LHCN-M2 (cell line): ENCODE measurements around the gene TXNRD1. TPM values are rescaled to one million over a fixed set of nuclear protein-coding genes. Genes with fewer than 3 reads are reported as not detected.
"Not testable (repeated sequence)": the region's sequence is repeated elsewhere in the genome, so short reads cannot be mapped to it uniquely, and the experiment has no call there.

Experiments used
- DNase-seq: peaks from one replicate; pipeline ENCODE4 v3.0.0-alpha.2; 2012; ENCODE audit warnings: low read depth
- total RNA-seq: library from RNA; depleted of rRNA; stranded (reverse); fragments of >200 nt; gene quantifications from 2 replicates; pipeline ENCODE4 v1.2.3, GENCODE V29; 2014

TXNRD1 gene
- total RNA-seq, 1 experiment from 2014 or later, result 120 TPM

GRCh38 chr12:104304261-104305009 lies 88.9 kb downstream of the TXNRD1 start:
- DNase-seq, result no peak

GRCh38 chr12:104305349-104305748 lies 89.8 kb downstream of the TXNRD1 start:
- DNase-seq, result no peak

GRCh38 chr12:104306376-104306775 lies 90.8 kb downstream of the TXNRD1 start:
- no peak for DNase-seq

- DNase-seq, result no peak
These were observed 91.5 kb downstream of the TXNRD1 start for GRCh38 chr12:104306943-104307654.

GRCh38 chr12:104307655-104308000 lies 92.0 kb downstream of the TXNRD1 start:
- no peak for DNase-seq

GRCh38 chr12:104309446-104309993 lies 93.9 kb downstream of the TXNRD1 start:
- no peak for DNase-seq

GRCh38 chr12:104310751-104311633 lies 95.4 kb downstream of the TXNRD1 start:
- no peak for DNase-seq

GRCh38 chr12:104312202-104312601 lies 96.6 kb downstream of the TXNRD1 start:
- no peak for DNase-seq

GRCh38 chr12:104312654-104313053 lies 97.1 kb downstream of the TXNRD1 start:
- no peak for DNase-seq

GRCh38 chr12:104313568-104314241 lies 98.1 kb downstream of the TXNRD1 start:
- DNase-seq, result no peak

- DNase-seq, result no peak
These were observed 98.6 kb downstream of the TXNRD1 start for GRCh38 chr12:104314242-104314614.

- no peak for DNase-seq
These were observed 100.0 kb downstream of the TXNRD1 start for GRCh38 chr12:104315326-104316224.

- DNase-seq, result no peak
These were observed 101.4 kb downstream of the TXNRD1 start for GRCh38 chr12:104316936-104317335.

- no peak for DNase-seq
These were observed 102.1 kb downstream of the TXNRD1 start for GRCh38 chr12:104317538-104318210.

GRCh38 chr12:104319028-104319427 lies 103.4 kb downstream of the TXNRD1 start:
- DNase-seq, result no peak

GRCh38 chr12:104319918-104320626 lies 104.5 kb downstream of the TXNRD1 start:
- no peak for DNase-seq

GRCh38 chr12:104320627-104321024 lies 105.0 kb downstream of the TXNRD1 start:
- DNase-seq, result no peak

GRCh38 chr12:104321949-104322348 lies 106.4 kb downstream of the TXNRD1 start:
- DNase-seq, result no peak

- not testable (repeated sequence) for DNase-seq
These were observed 107.0 kb downstream of the TXNRD1 start for GRCh38 chr12:104322533-104322932.
